GM11168 (cell line): ENCODE measurements around the gene EPB41L5.
"Not testable (repeated sequence)": the region's sequence is repeated elsewhere in the genome, so short reads cannot be mapped to it uniquely, and the experiment has no call there.

Experiments used
- in situ Hi-C: fragments of 300-500 bp; cut with MboI; formaldehyde crosslinking; loops from one replicate; pipeline ENCODE4 v1.12.0; 2022; ENCODE audit warnings: low sequenced_read_pairs; ENCODE audit not compliant: unreplicated experiment

EPB41L5 gene

DNA sequence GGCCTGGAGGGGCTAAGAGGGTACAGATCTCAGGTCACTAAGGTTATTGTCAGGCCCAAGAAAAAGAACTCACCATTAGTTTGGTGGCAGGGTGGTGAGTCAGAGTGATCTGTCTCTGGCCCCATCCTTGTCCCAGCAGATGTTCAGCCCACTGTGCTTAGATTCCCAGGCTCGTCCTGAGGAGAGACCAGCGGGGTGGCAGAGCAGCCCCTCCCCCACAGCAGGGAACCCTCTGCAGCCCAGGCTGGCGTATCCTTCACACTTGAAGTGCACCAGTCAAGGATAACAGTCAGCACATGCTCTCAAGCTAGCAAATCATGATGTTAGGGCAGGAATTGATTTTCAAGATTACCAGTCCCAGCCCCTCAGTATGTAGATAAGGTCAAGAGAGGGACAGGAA, 167.2 kb downstream of the EPB41L5 start:
- in situ Hi-C loops = no loop called here

DNA sequence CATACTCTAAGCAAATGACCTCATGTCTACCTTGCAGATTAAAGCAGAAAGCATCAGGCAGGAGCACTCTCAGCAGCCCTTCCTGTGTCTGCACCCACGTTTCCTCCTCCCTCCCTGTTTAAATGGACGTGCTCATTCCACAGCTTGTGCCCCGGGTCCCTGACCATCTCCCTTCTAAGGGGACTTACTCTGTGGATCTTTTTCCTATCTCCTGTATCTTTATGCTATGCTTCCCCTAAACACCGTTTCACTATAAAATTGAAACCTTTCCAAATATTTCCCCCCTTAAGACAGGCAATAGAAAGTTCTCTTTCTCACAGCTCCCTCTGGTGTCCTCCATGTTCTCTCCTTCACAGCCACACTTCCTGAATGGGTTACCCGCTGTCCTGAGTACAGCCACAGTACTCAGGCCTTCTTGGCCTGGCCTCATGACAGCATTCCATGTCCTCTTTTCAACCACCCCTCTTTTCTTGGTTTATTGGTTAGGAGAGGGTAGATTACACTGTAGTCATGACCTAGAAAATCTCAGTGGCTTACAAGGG, 169.2 kb downstream of the EPB41L5 start:
- in situ Hi-C loops = no loop called here

DNA sequence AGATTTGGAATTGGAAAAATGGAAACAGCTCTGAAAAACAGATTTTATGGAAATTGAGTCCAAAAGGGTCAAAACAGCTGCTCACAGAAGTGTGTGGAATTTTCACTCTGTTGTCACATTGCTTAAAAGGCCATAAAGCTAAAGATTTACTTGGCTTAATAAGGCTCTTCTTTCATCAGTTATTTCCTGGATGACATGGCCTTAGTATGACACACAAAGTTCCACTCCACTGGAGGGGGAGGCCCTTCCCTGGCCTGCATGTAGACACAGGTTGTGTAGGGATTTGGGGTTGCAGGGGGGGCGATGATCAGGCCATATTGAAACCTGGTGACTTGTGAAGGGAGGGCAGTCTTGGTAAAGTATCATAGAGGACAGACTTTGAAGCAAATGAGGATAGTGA, 176.3 kb downstream of the EPB41L5 start:
- in situ Hi-C loops = no loop called here

DNA sequence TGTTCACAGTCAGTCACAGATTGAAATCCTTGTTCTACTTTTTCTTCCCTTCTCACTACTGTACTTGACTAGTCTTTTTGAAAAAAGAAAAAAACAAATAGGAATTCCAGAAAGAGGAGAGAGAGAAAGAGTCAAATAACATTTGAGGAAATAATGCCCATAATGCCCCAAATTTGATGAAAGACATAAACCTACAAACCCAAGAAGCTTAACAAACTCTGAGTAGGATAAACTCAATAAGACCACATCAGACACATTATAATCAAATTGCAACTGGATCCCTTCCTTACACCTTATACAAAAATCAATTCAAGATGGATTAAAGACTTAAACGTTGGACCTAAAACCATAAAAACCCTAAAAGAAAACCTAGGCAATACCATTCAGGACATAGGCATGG, 179.4 kb downstream of the EPB41L5 start:
- in situ Hi-C loops = no loop called here

DNA sequence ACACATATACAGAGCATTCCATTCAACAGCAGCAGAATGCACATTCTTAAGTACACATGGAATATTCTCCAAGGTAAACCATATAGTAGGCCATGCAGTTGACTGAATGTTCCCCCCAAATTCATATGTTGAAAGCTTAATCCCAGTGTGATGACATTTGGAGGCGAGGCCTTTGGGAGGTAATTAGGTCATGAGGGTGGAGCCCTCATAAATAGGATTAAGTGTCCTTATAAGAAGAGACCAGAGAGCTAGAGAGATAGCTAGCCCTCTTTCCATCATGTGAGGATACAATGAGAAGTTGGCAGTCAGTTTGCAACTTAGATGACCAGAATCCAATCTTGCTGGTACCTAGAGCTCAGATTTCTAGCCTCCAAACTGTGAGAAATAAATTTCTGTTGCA, 182.7 kb downstream of the EPB41L5 start:
- in situ Hi-C loops = no loop called here

DNA sequence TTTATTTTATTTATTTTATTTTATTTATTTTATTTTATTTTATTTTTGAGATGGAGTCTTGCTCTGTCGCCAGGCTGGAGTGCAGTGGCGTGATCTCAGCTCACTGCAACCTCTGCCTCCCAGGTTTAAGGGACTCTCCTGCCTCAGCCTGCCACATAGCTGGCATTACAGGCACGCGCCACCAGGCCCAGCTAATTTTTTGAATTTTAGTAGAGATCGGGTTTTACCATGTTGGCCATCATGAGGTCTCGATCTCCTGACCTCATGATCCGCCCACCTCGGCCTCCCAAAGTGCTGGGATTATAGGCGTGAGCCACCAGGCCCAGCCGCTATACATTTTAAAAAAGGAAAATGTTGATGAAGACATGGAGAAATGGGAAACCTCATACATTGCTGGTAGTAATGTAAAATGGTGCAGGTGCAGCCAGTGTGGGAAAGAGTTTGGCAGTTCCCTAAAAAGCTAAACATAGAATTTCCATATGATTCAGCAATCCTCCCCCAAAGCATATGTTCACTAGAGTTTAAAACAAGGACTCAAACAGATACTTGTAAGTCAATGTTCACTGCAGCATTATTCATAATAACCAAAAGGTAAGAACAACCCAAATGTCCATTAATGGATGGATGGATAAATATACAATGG, 187.1 kb downstream of the EPB41L5 start:
- in situ Hi-C loops = not testable (repeated sequence)

DNA sequence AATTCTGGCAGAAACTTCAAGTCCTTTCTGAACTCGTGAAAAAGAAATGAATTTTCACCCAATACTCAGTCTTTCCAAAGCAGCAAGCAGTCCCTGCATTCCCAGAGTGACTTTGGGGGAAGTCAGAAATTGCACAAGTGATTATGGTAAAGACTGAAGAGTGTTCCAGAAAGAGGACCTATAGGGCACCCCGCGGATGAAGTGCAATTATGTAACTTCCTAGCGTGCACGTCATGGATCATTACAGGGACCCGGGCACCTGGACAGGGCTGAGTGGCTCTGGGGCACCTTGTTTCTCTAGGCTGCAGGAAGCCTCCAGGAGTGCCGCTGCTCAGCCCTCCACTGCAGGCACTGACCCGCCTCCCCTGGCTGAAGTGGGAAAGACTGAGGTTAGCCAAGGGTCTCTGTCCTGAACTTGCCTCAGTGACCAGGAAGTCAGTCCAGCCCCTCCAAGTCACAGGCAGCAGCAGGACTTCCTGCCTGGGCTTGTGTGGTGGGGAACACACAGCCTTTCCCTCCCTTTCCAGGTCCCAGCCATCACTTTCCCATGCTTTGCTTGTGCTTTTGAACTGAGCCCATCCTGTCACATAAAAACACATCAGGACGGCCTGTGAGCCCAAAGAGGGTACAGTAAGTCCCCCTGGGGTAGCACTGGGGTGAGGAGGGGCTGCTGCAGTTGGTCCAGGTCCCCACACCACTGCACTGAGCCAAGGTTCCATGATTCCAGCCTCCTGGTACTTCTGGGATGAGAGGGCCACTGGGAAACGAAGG, 190.6 kb downstream of the EPB41L5 start:
- in situ Hi-C loops = no loop called here

DNA sequence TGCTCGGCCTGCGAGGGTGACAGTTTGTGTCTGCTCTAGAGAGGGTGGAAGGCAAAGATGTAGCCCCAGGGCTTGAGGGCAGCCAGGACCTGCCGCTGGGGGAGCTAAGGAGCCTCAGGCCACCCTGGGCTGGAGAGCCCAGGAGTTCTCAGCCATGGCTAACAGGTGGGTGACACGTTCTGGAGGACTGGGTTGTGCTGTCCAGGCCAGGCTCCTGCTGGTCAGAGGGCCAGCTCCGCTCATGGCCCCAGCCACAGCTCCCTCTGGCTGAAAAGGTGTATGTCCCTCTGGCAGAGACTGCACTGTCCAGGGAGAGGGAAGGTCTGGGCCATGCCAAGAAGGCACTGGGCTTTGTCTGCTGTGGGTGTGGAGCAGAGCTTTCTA, 191.1 kb downstream of the EPB41L5 start:
- in situ Hi-C loops = no loop called here

DNA sequence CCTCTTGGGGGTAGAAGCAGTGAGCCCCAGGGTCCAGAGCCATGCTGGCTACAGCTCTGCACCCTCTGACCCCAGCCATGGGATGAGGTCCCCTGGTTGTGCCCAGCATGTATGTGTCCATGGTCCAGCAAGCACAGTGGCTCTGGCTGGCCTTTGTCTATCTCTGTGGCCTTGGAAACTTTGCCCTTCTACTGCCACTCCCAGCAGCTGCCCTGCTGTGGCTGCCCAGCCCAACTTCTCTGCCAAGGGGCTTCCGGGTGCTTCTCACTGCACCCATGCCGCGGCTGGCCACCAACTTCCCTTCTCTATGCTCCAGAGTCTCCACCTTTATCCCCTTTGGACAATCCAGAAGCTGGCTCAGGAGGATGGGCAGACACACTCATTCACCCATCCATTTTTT, 191.5 kb downstream of the EPB41L5 start:
- in situ Hi-C loops = no loop called here

DNA sequence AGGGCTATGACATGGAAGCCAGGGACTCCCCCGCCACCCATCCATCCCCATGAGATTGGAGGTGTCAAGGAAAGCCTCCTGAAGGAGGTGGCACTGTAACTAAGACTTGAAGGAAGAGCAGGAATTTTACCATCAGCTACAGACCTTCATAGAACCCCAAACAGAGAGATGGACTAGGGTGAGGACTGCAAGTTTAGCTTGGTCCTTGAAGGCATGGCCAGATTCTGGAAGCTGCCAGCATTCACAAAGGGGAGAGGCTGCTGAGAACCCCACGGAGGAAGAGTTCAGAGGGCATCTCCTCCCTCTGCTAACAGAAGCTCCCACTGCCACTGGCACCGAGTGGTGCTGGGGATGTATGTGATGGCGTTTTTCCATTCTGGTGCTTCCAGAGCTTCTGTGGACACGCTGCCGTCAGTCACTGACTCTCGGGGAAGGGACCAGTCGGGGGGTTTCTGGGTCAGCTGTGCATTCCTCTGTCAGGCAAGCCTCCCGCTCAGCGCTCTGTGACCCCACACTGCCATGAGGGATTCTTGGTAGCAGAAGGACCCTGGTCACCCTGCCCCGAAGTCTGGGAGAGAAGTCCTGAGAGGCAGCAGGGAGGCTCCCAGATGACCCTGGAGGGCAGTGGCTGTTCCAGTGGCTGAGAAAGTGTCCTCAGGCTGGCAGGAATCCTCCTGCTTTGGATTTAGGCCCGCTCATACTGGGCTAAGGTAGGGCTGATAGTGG, 192.2 kb downstream of the EPB41L5 start:
- in situ Hi-C loops = no loop called here

DNA sequence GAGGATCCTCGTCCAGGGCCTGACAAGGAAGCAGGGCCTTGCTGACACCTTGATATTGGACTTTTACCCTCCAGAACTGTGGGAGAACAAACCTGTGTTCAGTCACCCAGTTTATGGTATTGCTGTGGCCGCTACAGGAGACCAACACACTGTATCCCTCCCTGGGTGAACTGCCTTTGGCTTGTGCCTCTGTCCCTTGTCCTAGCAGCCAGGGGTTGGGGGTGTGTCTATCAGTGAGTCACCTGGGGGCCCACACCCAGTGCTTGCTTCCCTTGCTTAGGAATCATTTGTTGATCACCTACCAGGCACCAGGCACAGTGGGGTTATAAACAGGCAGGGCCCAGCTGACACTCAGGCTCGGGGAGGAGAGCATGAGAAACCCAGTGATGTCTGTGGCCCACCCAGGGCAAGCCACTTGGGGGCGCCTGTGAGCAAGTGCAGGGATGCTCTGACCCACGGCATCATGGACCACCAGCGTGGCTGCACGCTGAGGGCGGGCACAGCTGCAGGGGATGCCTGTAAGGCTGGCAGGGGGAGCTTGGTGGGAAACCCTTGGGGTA, 193.2 kb downstream of the EPB41L5 start:
- in situ Hi-C loops = no loop called here

DNA sequence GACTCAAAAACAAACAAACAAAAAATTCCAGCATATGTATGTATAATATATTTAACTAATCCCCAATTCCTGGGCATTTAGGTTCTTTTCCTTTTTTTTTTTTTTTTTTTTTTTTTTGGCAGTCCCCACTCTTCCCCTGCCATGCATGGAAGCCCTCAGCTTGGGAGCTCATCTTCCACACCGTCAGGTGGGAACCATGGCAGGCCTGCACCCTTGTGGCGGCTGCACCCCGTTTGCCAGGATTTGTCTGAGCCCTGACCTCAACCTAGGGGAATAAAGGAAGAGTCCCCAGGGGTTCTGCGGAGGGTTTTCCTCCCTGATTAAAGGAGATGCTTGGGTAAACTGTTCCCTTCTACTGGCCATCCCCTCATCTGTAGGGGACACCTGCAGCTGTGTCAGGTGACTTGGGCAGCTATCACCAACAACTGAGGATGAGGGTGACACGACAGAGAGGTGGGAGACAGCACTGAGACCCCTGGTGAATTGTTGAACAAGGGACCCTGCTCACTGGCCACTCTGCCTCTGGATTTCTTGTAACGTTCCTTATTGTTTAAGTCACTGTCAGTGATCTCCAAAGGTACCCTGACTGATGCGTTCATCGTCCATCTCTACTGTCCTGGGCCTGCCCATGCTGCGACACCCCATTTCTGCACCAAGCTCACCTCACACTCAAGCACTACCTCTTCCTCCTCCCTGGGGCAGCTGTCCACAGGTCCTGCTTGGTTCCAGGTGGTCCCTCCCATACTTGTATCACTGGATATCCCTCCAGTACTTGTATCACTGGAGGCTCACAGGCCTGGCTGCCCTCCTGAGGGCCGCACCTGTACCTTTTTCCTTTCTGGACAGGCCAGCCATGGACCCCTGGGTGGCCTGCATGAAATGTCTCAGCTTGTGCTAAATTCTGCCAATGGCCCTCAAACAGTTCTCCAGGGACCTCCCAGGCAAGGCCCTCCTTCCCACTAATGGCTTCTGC, 195.8 kb downstream of the EPB41L5 start:
- in situ Hi-C loops = no loop called here

DNA sequence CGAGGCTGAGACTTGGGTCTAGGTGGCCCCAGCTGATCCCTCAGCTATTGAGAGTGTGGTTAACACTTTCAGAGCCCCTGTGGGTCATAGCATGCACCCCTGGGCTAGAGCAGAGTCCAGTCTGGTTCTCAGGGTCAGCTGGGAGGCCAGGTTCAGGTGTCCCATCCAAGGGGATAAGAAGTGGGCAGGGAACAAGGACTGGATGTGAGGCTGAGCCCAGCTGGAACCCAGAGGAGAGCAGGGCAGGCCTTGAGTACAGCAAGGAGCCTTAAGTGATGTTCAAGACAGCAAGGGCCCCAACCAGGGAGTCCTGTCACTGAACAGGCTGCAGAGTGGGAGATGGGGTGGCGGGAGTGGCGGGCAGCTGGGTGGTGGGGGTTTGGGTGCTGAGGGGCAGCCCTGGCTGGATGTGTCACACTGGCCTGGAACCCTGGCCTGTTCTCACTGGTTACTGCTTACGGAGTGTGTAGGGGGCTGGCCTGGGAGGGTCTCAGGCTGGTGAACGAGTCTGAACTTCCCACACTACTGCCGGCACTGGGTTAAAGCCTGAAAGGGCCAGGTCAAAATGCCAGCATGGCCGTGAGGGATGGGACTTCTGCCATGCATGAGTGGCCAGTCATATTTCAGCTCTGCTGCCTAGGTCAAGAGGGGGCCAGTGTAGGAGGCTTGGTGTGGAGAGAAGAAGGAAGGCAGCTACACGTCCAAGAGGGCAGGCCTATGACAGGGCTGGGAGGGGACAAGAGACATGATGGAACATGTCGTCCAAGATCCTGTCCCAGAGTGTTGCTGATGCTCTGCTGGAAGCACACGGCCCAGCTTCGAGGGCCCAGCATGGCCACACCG, 196.8 kb downstream of the EPB41L5 start:
- in situ Hi-C loops = no loop called here

DNA sequence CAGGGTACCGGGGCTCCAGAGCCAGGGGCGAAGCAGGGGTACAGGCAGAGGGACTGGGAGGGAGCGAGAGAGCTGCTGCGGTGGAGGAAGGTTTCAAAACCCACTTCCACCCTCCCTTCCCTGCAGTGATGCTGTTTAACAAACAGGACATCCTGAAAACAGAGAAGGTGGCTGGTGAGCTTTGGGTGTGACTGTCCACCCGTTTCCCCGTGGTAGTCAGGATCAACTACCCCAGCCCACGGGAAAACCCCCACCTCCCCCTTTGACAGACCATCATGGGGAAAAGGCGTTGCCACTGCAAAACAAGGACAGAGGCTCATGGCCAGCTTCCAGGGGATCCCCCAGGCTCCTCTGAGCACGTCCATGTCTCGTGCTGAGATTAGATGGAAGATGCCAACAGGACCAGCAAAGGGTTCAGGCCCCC, 197.4 kb downstream of the EPB41L5 start:
- in situ Hi-C loops = no loop called here

DNA sequence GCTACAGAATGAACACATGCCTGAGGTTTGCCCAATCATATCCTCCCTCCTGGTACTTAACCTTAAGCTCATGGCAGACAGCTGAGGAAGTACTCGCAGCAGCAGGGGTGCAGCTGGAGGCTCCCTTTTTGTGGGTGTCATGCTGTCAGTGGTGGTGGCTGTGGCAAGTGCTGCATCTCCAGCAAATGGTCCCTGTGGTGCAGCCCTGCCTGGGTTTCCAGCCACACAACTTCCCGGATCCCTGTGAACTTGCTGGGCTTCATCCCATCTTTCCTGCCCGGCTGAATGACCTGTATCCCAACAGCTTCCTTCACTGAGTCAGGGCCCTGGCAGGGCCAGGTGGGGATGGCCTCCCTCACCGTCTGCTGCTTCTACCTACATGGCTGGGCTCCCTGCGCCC, 205.3 kb downstream of the EPB41L5 start:
- in situ Hi-C loops = no loop called here

DNA sequence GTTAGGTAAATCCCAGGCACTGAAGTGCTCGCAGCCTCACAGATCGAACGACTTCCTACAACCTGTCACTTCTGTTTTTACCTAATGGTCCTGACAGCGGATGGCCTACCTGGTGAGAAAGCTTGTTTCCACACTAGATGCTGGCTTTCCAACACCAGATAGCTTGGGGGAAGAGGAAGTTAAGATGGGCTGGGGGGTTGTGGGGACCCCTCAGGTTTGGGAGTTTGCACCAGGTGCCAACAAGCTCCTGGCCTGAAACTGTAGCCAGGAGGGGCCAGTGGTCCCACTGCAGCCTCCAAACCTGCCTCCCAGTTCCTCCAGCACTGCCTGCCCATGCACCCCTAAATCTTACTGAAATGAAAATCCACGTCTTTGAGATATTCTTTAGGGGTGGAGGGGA, 206.4 kb downstream of the EPB41L5 start:
- in situ Hi-C loops = no loop called here

DNA sequence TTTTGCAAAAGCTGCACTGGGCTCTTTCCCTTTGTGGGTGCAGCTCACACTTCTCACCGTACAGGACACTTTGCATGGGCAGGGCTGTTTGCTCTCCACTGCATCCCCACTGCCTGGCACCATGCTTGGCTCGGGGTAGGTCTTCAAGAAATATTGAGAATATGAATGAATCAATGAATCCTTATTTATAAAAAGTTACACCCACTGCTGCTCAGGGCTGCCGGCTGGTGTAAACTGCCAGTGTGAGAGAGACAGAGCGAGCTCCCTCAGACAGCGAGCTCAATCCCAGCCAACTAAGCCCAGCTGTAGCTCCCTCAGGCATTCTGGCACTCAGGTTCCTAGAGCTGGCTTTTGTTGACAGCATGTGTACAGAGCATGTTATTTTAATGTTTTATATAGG, 206.9 kb downstream of the EPB41L5 start:
- in situ Hi-C loops = loop anchor here (10.0 kb wide), 1 partner anchor 95 kb away; no protein-coding TSS in a partner anchor

DNA sequence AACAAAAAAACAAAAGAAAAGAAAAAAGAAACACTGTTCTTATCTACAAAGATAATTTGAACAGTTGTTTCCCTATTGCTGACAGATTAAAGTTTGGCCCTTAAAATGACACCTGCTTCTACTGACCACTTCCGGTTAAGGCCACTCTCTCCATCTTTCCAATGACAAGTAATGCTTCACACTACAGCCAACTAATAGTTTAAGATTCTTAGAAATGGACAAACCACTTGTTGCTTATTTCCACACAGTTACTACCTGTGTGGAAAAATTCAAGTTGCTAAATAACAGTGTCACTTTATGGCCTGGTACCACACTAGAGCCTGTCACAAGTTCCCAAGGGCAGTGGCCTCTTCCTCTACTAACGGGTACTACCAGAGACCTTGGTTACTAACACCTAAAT, 207.9 kb downstream of the EPB41L5 start:
- in situ Hi-C loops = loop anchor here (10.0 kb wide), 1 partner anchor 94 kb away; no protein-coding TSS in a partner anchor

DNA sequence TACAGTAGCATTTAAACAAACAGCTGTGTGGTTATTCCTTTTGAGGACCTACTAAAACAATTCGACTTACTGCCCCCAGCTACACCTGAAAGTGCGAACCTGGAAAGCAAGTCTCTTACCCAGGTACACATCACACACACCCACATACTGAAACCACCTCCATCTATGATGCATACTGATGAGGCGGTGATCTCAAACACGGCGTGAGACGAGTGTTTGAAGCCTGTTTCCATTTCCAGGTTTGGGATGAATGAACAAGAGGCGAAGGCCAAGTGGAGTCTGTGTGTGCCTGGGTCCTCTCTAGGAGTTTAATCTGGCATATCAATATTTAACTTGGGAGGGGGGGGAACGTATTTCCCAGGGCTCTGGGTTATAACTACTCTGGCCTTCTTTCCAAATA, 208.7 kb downstream of the EPB41L5 start:
- in situ Hi-C loops = loop anchor here (10.0 kb wide), 1 partner anchor 93 kb away; no protein-coding TSS in a partner anchor
